ENCODE measurements around the gene OTUB2.

The OTUB2 gene

DNA sequence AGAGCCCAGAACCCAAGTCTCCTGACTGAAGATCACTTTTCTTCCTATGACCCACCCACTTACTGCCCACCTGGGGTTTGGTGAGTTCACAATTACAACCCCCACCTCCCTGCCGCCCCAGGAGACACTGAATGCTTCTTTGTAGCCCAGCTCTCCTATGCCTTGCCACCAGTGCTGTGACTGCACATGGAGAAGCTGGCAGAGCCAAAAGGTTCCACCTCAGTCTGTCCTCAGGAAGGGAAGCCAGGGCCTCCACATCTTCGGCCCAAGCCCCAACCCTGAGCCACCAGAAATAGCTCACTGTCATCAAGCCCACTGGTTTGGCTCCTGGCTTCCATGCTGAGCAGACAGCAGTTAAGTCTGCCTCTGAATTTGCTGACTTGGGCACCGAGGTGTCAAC lies 25.6 kb downstream of the OTUB2 start:
- peak overlapping the region; percentile 70 for H3K27ac ChIP-seq
- H3K27me3 ChIP-seq (ENCODE audit: insufficient read depth, low read depth), result no peaks in the 10 kb centered on the region
- no peak overlapping the region for H2AFZ ChIP-seq (ENCODE audit: low read depth)
- no peaks in the 10 kb centered on the region for H4K20me1 ChIP-seq (ENCODE audit: insufficient read depth)
- H3K36me3 ChIP-seq (ENCODE audit: insufficient read depth), result no peaks in the 10 kb centered on the region
- H3K9ac ChIP-seq, result no peak overlapping the region
- TF ChIP-seq, protein P1, sequence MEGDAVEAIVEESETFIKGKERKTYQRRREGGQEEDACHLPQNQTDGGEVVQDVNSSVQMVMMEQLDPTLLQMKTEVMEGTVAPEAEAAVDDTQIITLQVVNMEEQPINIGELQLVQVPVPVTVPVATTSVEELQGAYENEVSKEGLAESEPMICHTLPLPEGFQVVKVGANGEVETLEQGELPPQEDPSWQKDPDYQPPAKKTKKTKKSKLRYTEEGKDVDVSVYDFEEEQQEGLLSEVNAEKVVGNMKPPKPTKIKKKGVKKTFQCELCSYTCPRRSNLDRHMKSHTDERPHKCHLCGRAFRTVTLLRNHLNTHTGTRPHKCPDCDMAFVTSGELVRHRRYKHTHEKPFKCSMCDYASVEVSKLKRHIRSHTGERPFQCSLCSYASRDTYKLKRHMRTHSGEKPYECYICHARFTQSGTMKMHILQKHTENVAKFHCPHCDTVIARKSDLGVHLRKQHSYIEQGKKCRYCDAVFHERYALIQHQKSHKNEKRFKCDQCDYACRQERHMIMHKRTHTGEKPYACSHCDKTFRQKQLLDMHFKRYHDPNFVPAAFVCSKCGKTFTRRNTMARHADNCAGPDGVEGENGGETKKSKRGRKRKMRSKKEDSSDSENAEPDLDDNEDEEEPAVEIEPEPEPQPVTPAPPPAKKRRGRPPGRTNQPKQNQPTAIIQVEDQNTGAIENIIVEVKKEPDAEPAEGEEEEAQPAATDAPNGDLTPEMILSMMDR (conservative IDR thresholded peaks at IDR 0.05; ENCODE audit: low read depth, low read length), result no peak
- H3K4me2 ChIP-seq, result peak overlapping the region; percentile 56
- peaks cover 58% of the 10 kb centered on the region for H3K4me1 ChIP-seq (ENCODE audit: low read depth, poor library complexity, severe bottlenecking)
- no peak overlapping the region for H3K4me3 ChIP-seq (IDR thresholded peaks at IDR 0.05; ENCODE audit: insufficient read depth, low read depth, low read length)
- H3K79me2 ChIP-seq (ENCODE audit: insufficient read depth, low read depth), result peaks cover 6% of the 10 kb centered on the region; the same call in 1 of the 2 replicates

DNA sequence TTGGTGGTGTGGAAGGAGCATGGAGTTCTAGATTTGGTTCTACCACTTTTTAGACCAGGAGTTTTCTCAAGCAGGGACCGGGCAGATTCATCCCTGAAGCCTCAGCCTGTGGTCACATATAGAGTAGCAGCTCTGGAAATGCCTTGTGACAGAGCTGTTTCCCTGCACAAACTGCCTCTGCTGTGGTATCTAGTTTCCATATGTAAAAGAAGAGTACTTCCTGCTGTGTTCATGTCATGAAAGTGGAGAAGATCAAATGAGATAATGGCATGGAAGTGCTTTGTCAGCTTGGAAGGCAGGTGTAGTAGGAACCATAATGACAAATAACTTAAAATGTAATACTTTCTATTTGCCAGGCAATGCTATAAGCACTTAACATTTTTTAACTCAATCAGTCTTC lies 26.1 kb downstream of the OTUB2 start:
- Histone ChIP-seq H3K27me3 (ENCODE audit: insufficient read depth, low read depth) (no peaks in the 10 kb centered on the region), H2AFZ (ENCODE audit: low read depth) (no peak overlapping the region), H3K9ac (no peak overlapping the region; the same call in 1 of the 2 replicates), H3K36me3 (ENCODE audit: insufficient read depth) (no peaks in the 10 kb centered on the region), H4K20me1 (ENCODE audit: insufficient read depth) (0 out of 2 replicates have a peak, but pooled peaks cover 3% of the 10 kb centered on the region), H3K4me2 (peak overlapping the region; percentile 56), H3K27ac (peak overlapping the region; percentile 70), H3K79me2 (ENCODE audit: insufficient read depth, low read depth) (peaks cover 6% of the 10 kb centered on the region; the same call in 1 of the 2 replicates), H3K4me3 (IDR thresholded peaks at IDR 0.05; ENCODE audit: insufficient read depth, low read depth, low read length) (no peak overlapping the region), H3K4me1 (ENCODE audit: low read depth, poor library complexity, severe bottlenecking) (peaks cover 62% of the 10 kb centered on the region)
- TF ChIP-seq, protein P1 (conservative IDR thresholded peaks at IDR 0.05; ENCODE audit: low read depth, low read length), result no peak

DNA sequence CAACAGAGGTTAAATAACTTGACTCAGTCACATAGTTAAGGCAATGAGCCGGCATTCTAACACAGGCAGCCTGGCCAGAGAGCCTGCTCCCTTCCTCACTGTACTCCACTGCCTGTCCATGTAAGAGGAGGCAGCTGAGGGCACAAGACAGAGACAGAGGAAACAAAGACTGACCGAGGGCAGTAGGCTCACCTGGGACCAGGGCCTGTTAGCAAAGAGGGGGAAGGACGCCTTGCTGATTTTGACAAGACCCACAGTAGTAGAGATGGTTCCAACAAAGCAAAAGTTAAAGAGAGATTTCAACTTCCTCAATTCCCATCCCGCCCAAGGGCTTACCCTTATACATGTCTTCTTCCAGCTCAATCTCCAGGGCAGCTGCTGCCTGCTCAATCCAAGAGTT lies 26.5 kb downstream of the OTUB2 start:
- Histone ChIP-seq H2AFZ (ENCODE audit: low read depth) (no peak overlapping the region), H3K27me3 (ENCODE audit: insufficient read depth, low read depth) (no peaks in the 10 kb centered on the region), H3K4me2 (peak overlapping the region; percentile 56), H4K20me1 (ENCODE audit: insufficient read depth) (0 out of 2 replicates have a peak, but pooled peaks cover 5% of the 10 kb centered on the region), H3K36me3 (ENCODE audit: insufficient read depth) (no peaks in the 10 kb centered on the region), H3K4me3 (IDR thresholded peaks at IDR 0.05; ENCODE audit: insufficient read depth, low read depth, low read length) (no peak overlapping the region), H3K27ac (peak overlapping the region; percentile 70), H3K79me2 (ENCODE audit: insufficient read depth, low read depth) (peaks cover 6% of the 10 kb centered on the region; the same call in 1 of the 2 replicates), H3K9ac (peak overlapping the region; percentile 6; the same call in 1 of the 2 replicates), H3K4me1 (ENCODE audit: low read depth, poor library complexity, severe bottlenecking) (peaks cover 67% of the 10 kb centered on the region)
- TF ChIP-seq, protein P1 (conservative IDR thresholded peaks at IDR 0.05; ENCODE audit: low read depth, low read length), result no peak

DNA sequence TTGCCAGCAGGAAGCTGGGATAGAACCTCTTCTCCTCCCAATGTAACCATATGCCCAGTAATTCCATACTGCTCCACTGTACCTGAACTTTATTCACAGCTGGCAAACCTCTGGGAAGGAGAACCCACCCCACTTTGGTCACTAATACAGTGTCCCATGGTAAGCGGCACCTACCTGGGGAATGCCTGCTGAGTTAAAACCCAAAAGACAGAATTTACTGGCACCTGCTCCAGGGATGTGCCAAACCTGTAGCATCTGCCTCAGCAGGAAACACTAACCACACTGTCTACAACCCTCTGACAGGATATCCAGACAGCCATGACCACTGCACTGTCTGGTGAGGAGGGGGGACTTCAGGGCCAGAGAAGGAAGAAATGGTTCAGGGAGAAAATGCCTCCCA lies 28.3 kb downstream of the OTUB2 start:
- TF ChIP-seq, protein P1 (conservative IDR thresholded peaks at IDR 0.05; ENCODE audit: low read depth, low read length), result no peak
- Histone ChIP-seq H3K4me3 (IDR thresholded peaks at IDR 0.05; ENCODE audit: insufficient read depth, low read depth, low read length) (no peak overlapping the region), H3K79me2 (ENCODE audit: insufficient read depth, low read depth) (peaks cover 12% of the 10 kb centered on the region; the same call in 1 of the 2 replicates), H4K20me1 (ENCODE audit: insufficient read depth) (0 out of 2 replicates have a peak, but pooled peaks cover 5% of the 10 kb centered on the region), H3K27ac (no peak overlapping the region), H3K4me1 (ENCODE audit: low read depth, poor library complexity, severe bottlenecking) (peaks cover 84% of the 10 kb centered on the region), H2AFZ (ENCODE audit: low read depth) (no peak overlapping the region), H3K4me2 (no peak overlapping the region), H3K27me3 (ENCODE audit: insufficient read depth, low read depth) (no peaks in the 10 kb centered on the region), H3K36me3 (ENCODE audit: insufficient read depth) (peaks cover 3% of the 10 kb centered on the region; the same call in 1 of the 2 replicates), H3K9ac (no peak overlapping the region)
